K562 (cell line): ENCODE data around the gene PIGH. TPM values are rescaled to one million over a fixed set of nuclear protein-coding genes. Genes with fewer than 3 reads are reported as not detected.

Experiments used
- AFF4 ChIP-seq: sonication (generic); formaldehyde crosslinking; IDR thresholded peaks from 2 replicates; pipeline ENCODE4 v1.8.0; 2023; ENCODE audit warnings: mild to moderate bottlenecking, missing genetic modification reagents
- CEBPG ChIP-seq, 3 experiments: fragments of 200-800 bp in 1 of 3; sonication (Bioruptor generic) in 1 of 3; sonication (generic) in 1 of 3; formaldehyde crosslinking in 1 of 3; IDR thresholded peaks in 2 of 3; conservative IDR thresholded peaks in 1 of 3; 2 replicates each; pipeline versions ENCODE4 v1.6.1 to v1.8.0; 2016 to 2022; ENCODE audit warnings: missing compliant biosample characterization in 2 of 3, missing genetic modification characterization in 2 of 3, mild to moderate bottlenecking in 1 of 3, missing genetic modification reagents in 1 of 3
- ELF4 ChIP-seq: fragments of 450-650 bp; formaldehyde crosslinking; IDR thresholded peaks from 2 replicates; pipeline ENCODE4 v1.4.0; 2022; ENCODE audit warnings: missing genetic modification characterization
- GATAD2A ChIP-seq: fragments of 450-650 bp; IDR thresholded peaks from 2 replicates; pipeline ENCODE4 v1.6.1; 2017
- HDAC1 ChIP-seq, 2 experiments: fragments of 450-650 bp; IDR thresholded peaks; 2 replicates each; pipeline ENCODE4 v1.6.1; 2016 to 2017; ENCODE audit warnings: inconsistent platforms in 1 of 2, mild to moderate bottlenecking in 1 of 2, moderate library complexity in 1 of 2
- KDM5B ChIP-seq: fragments of 200-600 bp; sonication (generic); IDR thresholded peaks from 2 replicates; pipeline ENCODE4 v1.6.1; 2012; ENCODE audit warnings: low read depth, mild to moderate bottlenecking, moderate library complexity, low read length, control low read depth, inconsistent platforms; ENCODE audit not compliant: insufficient replicate concordance
- KHSRP ChIP-seq: fragments of 450-650 bp; IDR thresholded peaks from 2 replicates; pipeline ENCODE4 v1.6.1; 2017
- MTA1 ChIP-seq: fragments of 450-650 bp; IDR thresholded peaks from 2 replicates; pipeline ENCODE4 v1.6.1; 2017; ENCODE audit warnings: borderline replicate concordance
- MYC ChIP-seq, 2 experiments: fragments of 250-450 bp in 1 of 2; sonication (Bioruptor Pico) in 1 of 2; IDR thresholded peaks; 2 replicates each; pipeline versions ENCODE4 v1.5.1 to v1.6.1; 2012 to 2021; ENCODE audit warnings: low read depth in 2 of 2, borderline replicate concordance in 1 of 2, improper control_type of control experiment in 1 of 2, low read length in 1 of 2, mild to moderate bottlenecking in 1 of 2, moderate library complexity in 1 of 2
- NCOA6 ChIP-seq: fragments of 450-650 bp; IDR thresholded peaks from 2 replicates; pipeline ENCODE4 v1.6.1; 2017; ENCODE audit warnings: mild to moderate bottlenecking
- NELFE ChIP-seq: IDR thresholded peaks from 2 replicates; pipeline ENCODE4 v1.6.1; 2011; ENCODE audit warnings: mild to moderate bottlenecking; ENCODE audit not compliant: insufficient read depth, insufficient read length
- PCBP2 ChIP-seq: fragments of 200-400 bp; formaldehyde crosslinking; IDR thresholded peaks from 2 replicates; pipeline ENCODE4 v1.6.1; 2018; ENCODE audit warnings: low read length, low read depth, mild to moderate bottlenecking, moderate library complexity; ENCODE audit not compliant: poor library complexity, severe bottlenecking
- PKNOX1 ChIP-seq: fragments of 450-650 bp; IDR thresholded peaks from 2 replicates; pipeline ENCODE4 v1.6.1; 2016
- POLR2B ChIP-seq: fragments of 450-650 bp; IDR thresholded peaks from 2 replicates; pipeline ENCODE4 v1.6.1; 2018; ENCODE audit warnings: low read depth; ENCODE audit not compliant: partially characterized antibody
- PRPF4 ChIP-seq: fragments of 200-400 bp; formaldehyde crosslinking; IDR thresholded peaks from one replicate; pipeline ENCODE4 v1.6.1; 2017; ENCODE audit warnings: low read length, low read depth, mild to moderate bottlenecking; ENCODE audit not compliant: insufficient read depth, poor library complexity, severe bottlenecking
- PTBP1 ChIP-seq: fragments of 200-400 bp; formaldehyde crosslinking; IDR thresholded peaks from 2 replicates; pipeline ENCODE4 v1.6.1; 2017; ENCODE audit warnings: low read depth, low read length
- ZFPM2 ChIP-seq: fragments of 250-450 bp; sonication (Bioruptor Pico); IDR thresholded peaks from 2 replicates; pipeline ENCODE4 v1.5.1; 2022; ENCODE audit warnings: mild to moderate bottlenecking
- ZFX ChIP-seq: sonication (generic); formaldehyde crosslinking; IDR thresholded peaks from 2 replicates; pipeline ENCODE4 v1.8.0; 2022; ENCODE audit warnings: mild to moderate bottlenecking, missing genetic modification reagents, moderate library complexity
- ZNF134 ChIP-seq: fragments of 250-450 bp; sonication (Bioruptor Pico); conservative IDR thresholded peaks from 2 replicates; pipeline ENCODE4 v1.4.0; 2020
- ZNF311 ChIP-seq: fragments of 250-450 bp; sonication (Bioruptor Pico); IDR thresholded peaks from 2 replicates; pipeline ENCODE4 v1.4.0; 2020; ENCODE audit warnings: mild to moderate bottlenecking, moderate library complexity
- ZNF384 ChIP-seq: IDR thresholded peaks from 2 replicates; pipeline ENCODE4 v1.6.1; 2012; ENCODE audit warnings: low read depth, low read length, improper control_type of control experiment
- ZNF395 ChIP-seq: fragments of 200-800 bp; sonication (Bioruptor generic); IDR thresholded peaks from 2 replicates; pipeline ENCODE4 v1.6.1; 2017; ENCODE audit warnings: missing genetic modification characterization, missing compliant biosample characterization
- polyA plus RNA-seq, 8 experiments: library from polyadenylated mRNA; depleted of rRNA in 4 of 8; stranded (reverse) in 5 of 8; unstranded in 3 of 8; fragments of >200 nt; fragmentation: Nextera tagmentation in 2 of 8; fragmentation: Illumina TruSeq in 1 of 8; extraction: Ambion mirVana in 2 of 8; extraction: Trizol in 1 of 8; gene quantifications; 2 replicates each; pipeline versions ENCODE4 v1.2.1 to v1.2.3, GENCODE V29; 2011 to 2014; ENCODE audit warnings: inconsistent platforms in 1 of 8, missing spikeins in 1 of 8
- total RNA-seq, 7 experiments: library from RNA; depleted of rRNA in 6 of 7; stranded (reverse); fragments of >200 nt in 6 of 7; fragmentation: Illumina TruSeq in 2 of 7; extraction: Trizol in 2 of 7; gene quantifications; 2 replicates each; pipeline versions ENCODE4 v1.2.1 to v1.2.3, GENCODE V29; 2011 to 2021; ENCODE audit warnings: low replicate concordance in 1 of 7

Gene PIGH
- total and polyA plus RNA-seq, 9 of the 15 experiments (the other 6 are each of a cell fraction or from before 2014, with no cell fraction given), result 21.1 to 53.4 (median 24.7) TPM

GRCh38 chr14:67619446-67620216 is 19.6 kb upstream of the PIGH start, which contains the start of gene ARG2 (continued):
- TF ChIP-seq AFF4 (CRISPR knock-in tag), result no peak
- peak; percentile 92 for TF ChIP-seq KHSRP
- 0 out of 2 replicates have a peak, but pooled peaks have one; percentile 22 for TF ChIP-seq MTA1
- TF ChIP-seq MYC (IDR thresholded peaks at IDR 0.05; ENCODE audit: low read depth, low read length), result peak; percentile 61
- no peak for TF ChIP-seq MYC (CRISPR knock-in tag; IDR thresholded peaks at IDR 0.05; ENCODE audit: borderline replicate concordance, low read depth)
- no peak for TF ChIP-seq NELFE
- TF ChIP-seq ZNF134 (CRISPR knock-in tag), result no peak
- no peak for TF ChIP-seq PKNOX1
- no peak for TF ChIP-seq ZNF311
- TF ChIP-seq POLR2B, result peak; percentile 63
- TF ChIP-seq NCOA6, result no peak
- no peak for TF ChIP-seq ZFPM2
- no peak for TF ChIP-seq GATAD2A
- TF ChIP-seq PRPF4, result no peak
- TF ChIP-seq ZFX (CRISPR knock-in tag), result peak; percentile 93
- TF ChIP-seq ELF4 (CRISPR knock-in tag), result no peak
- TF ChIP-seq ZNF395, result 0 out of 2 replicates have a peak, but pooled peaks have one; percentile 43
- 0 out of 4 replicates have a peak, but pooled peaks of 1 of the 2 experiments have one; percentile 29 for TF ChIP-seq HDAC1 (IDR thresholded peaks at IDR 0.05)
- TF ChIP-seq PTBP1, result no peak
- no peak; the same call in 1 of the 2 replicates for TF ChIP-seq CEBPG (CRISPR knock-in tag; IDR thresholded peaks at IDR 0.05)
- peak in 1 of 2 experiments; percentile 43; a peak in 1 of 4 replicates for TF ChIP-seq CEBPG (tag; conservative IDR thresholded peaks at IDR 0.05 in 1 of 2, IDR thresholded peaks at IDR 0.05 in 1 of 2)
- TF ChIP-seq PCBP2, result no peak
- no peak for TF ChIP-seq ZNF384
- peak; percentile 77 for TF ChIP-seq KDM5B
